H1 (cell line): ENCODE data around the gene STPG1. TPM values are rescaled to one million over a fixed set of nuclear protein-coding genes. Genes with fewer than 3 reads are reported as not detected.

Experiments
- CTCF ChIA-PET: fragments of 300-600 bp; sonication (Branson Sonifier 250); formaldehyde crosslinking; loops from one replicate; lab custom pipeline; 2021; ENCODE audit not compliant: partially characterized antibody; lab: Charles Lee
- POLR2A ChIA-PET: fragments of 300-600 bp; sonication (Branson Sonifier 250); formaldehyde crosslinking; loops from one replicate; lab custom pipeline; 2021; ENCODE audit warnings: inconsistent platforms; ENCODE audit not compliant: partially characterized antibody; lab: Charles Lee
- DNase-seq, 2 experiments: peaks; one replicate each; pipeline versions ENCODE4 v3.0.0 to v3.0.0-alpha.2; 2010 to 2022; ENCODE audit warnings: low spot score in 2 of 2, low read depth in 1 of 2, mixed read lengths in 1 of 2
- FAIRE-seq: peaks from 2 replicates; lab custom pipeline; 2011; peaks lifted over from hg19 to GRCh38; lab: Jason Lieb, UNC
- H2AFZ ChIP-seq: 2 replicates; pipeline ENCODE4 v1.8.1; 2012; ENCODE audit warnings: low read length, inconsistent platforms
- H2AK5ac ChIP-seq: 2 replicates; pipeline ENCODE4 v1.6.1; 2013; ENCODE audit warnings: low read depth, low read length
- H2BK120ac ChIP-seq: replicated peaks from 2 replicates; pipeline ENCODE3; 2013; ENCODE audit warnings: low read depth, low read length, inconsistent platforms
- H2BK12ac ChIP-seq: 2 replicates; pipeline ENCODE4 v1.6.1; 2013; ENCODE audit warnings: low read depth, low read length
- H2BK15ac ChIP-seq: 2 replicates; pipeline ENCODE4 v1.6.1; 2013; ENCODE audit warnings: low read length
- H2BK20ac ChIP-seq: 2 replicates; pipeline ENCODE4 v1.6.1; 2013; ENCODE audit warnings: low read length
- H2BK5ac ChIP-seq: 2 replicates; pipeline ENCODE4 v1.6.1; 2013; ENCODE audit warnings: low read depth, low read length
- H3K14ac ChIP-seq: 2 replicates; pipeline ENCODE4 v1.6.1; 2013; ENCODE audit warnings: inconsistent platforms; ENCODE audit not compliant: insufficient read length
- H3K18ac ChIP-seq: 2 replicates; pipeline ENCODE4 v1.6.1; 2013; ENCODE audit warnings: low read length; ENCODE audit errors: extremely low read depth
- H3K23ac ChIP-seq: 2 replicates; pipeline ENCODE4 v1.6.1; 2013; ENCODE audit warnings: inconsistent platforms; ENCODE audit not compliant: insufficient read length
- H3K23me2 ChIP-seq: 2 replicates; pipeline ENCODE4 v1.6.1; 2013; ENCODE audit warnings: low read depth, low read length
- H3K27ac ChIP-seq: 2 replicates; pipeline ENCODE4 v1.6.1; 2011; ENCODE audit warnings: low read depth, low read length, inconsistent platforms
- H3K27me3 ChIP-seq, 4 experiments: replicated peaks in 1 of 4; 1 replicate in 1 of 4; 2 replicates in 3 of 4; pipeline versions ENCODE4 v1.6.1 to v1.8.1; 2011 to 2013; ENCODE audit warnings: low read length in 3 of 4, mild to moderate bottlenecking in 3 of 4, inconsistent platforms in 2 of 4, mixed read lengths in 2 of 4, moderate library complexity in 1 of 4; ENCODE audit not compliant: control insufficient read depth in 3 of 4, insufficient read depth in 3 of 4; ENCODE audit errors: extremely low read depth in 1 of 4
- H3K36me3 ChIP-seq, 4 experiments: 2 replicates each; pipeline versions ENCODE4 v1.6.1 to v1.8.1; 2011 to 2013; ENCODE audit warnings: mild to moderate bottlenecking in 4 of 4, low read length in 3 of 4, moderate library complexity in 2 of 4, control low read depth in 1 of 4, inconsistent platforms in 1 of 4; ENCODE audit not compliant: insufficient read depth in 4 of 4, control insufficient read depth in 2 of 4
- H3K4ac ChIP-seq: replicated peaks from 2 replicates; pipeline ENCODE3; 2013; ENCODE audit warnings: low read length, low read depth, mixed read lengths, inconsistent platforms; ENCODE audit not compliant: insufficient read length
- H3K4me1 ChIP-seq, 4 experiments: replicated peaks in 1 of 4; 1 replicate in 1 of 4; 2 replicates in 3 of 4; pipeline versions ENCODE4 v1.6.1 to v1.8.1; 2011 to 2013; ENCODE audit warnings: low read length in 3 of 4, inconsistent platforms in 2 of 4, mixed read lengths in 1 of 4; ENCODE audit not compliant: insufficient read depth in 4 of 4, control insufficient read depth in 3 of 4
- H3K4me2 ChIP-seq, 2 experiments: 2 replicates each; pipeline versions ENCODE4 v1.6.1 to v1.8.1; 2011 to 2013; ENCODE audit warnings: low read depth in 2 of 2, low read length in 2 of 2, control low read depth in 1 of 2, inconsistent platforms in 1 of 2, mild to moderate bottlenecking in 1 of 2; ENCODE audit not compliant: insufficient read depth in 1 of 2
- H3K4me3 ChIP-seq, 4 experiments: fragments of 200-600, 300-600 bp in 1 of 4; sonication (generic), shearing (Covaris generic), sonication (Bioruptor Twin) in 1 of 4; 2 replicates each; pipeline versions ENCODE4 v1.5.1 to v1.8.1; 2011 to 2016; ENCODE audit warnings: low read length in 4 of 4, low read depth in 3 of 4, control low read depth in 2 of 4, inconsistent platforms in 2 of 4, mild to moderate bottlenecking in 2 of 4, mixed read lengths in 1 of 4, moderate library complexity in 1 of 4; ENCODE audit not compliant: insufficient read depth in 2 of 4; ENCODE audit errors: extremely low read depth in 1 of 4
- H3K56ac ChIP-seq: replicated peaks from 2 replicates; pipeline ENCODE3; 2013; ENCODE audit warnings: low read depth, mild to moderate bottlenecking, mixed read lengths, low read length, inconsistent platforms; ENCODE audit not compliant: insufficient read length
- H3K79me1 ChIP-seq: 2 replicates; pipeline ENCODE4 v1.6.1; 2013; ENCODE audit warnings: low read depth, low read length, control low read depth
- H3K79me2 ChIP-seq, 2 experiments: 2 replicates each; pipeline versions ENCODE4 v1.6.1 to v1.8.1; 2012 to 2013; ENCODE audit warnings: low read length in 2 of 2, mild to moderate bottlenecking in 2 of 2, inconsistent platforms in 1 of 2; ENCODE audit not compliant: insufficient read depth in 2 of 2, control insufficient read depth in 1 of 2
- H3K9ac ChIP-seq, 4 experiments: replicated peaks in 1 of 4; 1 replicate in 1 of 4; 2 replicates in 3 of 4; pipeline versions ENCODE4 v1.6.1 to v1.8.1; 2011 to 2013; ENCODE audit warnings: low read depth in 3 of 4, low read length in 3 of 4, control low read depth in 2 of 4, mild to moderate bottlenecking in 2 of 4, moderate library complexity in 2 of 4, inconsistent platforms in 1 of 4; ENCODE audit errors: extremely low read depth in 1 of 4
- H3K9me3 ChIP-seq, 2 experiments: 2 replicates each; pipeline versions ENCODE4 v1.6.1 to v1.8.1; 2012 to 2013; ENCODE audit warnings: mild to moderate bottlenecking in 2 of 2, moderate library complexity in 2 of 2, control low read depth in 1 of 2, inconsistent platforms in 1 of 2, low read depth in 1 of 2, low read length in 1 of 2, mixed read lengths in 1 of 2; ENCODE audit not compliant: insufficient read depth in 2 of 2
- H4K20me1 ChIP-seq, 2 experiments: replicated peaks in 1 of 2; 2 replicates each; pipeline versions ENCODE3 to v1.8.1; 2011 to 2013; ENCODE audit warnings: inconsistent platforms in 2 of 2, low read length in 2 of 2, mild to moderate bottlenecking in 1 of 2; ENCODE audit not compliant: insufficient read depth in 2 of 2, control insufficient read depth in 1 of 2
- H4K5ac ChIP-seq: 2 replicates; pipeline ENCODE4 v1.6.1; 2013; ENCODE audit warnings: low read length, low read depth, mixed read lengths, inconsistent platforms; ENCODE audit not compliant: insufficient read length
- H4K8ac ChIP-seq: 2 replicates; pipeline ENCODE4 v1.8.0; 2013; ENCODE audit warnings: mild to moderate bottlenecking, moderate library complexity, low read length, inconsistent platforms; ENCODE audit not compliant: insufficient read depth; ENCODE audit errors: extremely low read depth
- H4K91ac ChIP-seq: replicated peaks from 2 replicates; pipeline ENCODE3; 2013; ENCODE audit warnings: low read length, mixed read lengths, inconsistent platforms; ENCODE audit not compliant: insufficient read length
- BACH1 ChIP-seq: IDR thresholded peaks from 2 replicates; pipeline ENCODE4 v1.6.1; 2012; ENCODE audit warnings: low read length, improper control_type of control experiment
- BCL11A ChIP-seq, 2 experiments: IDR thresholded peaks; one replicate each; pipeline ENCODE4 v1.6.1; 2011; ENCODE audit warnings: low read depth in 2 of 2, low read length in 2 of 2, mild to moderate bottlenecking in 2 of 2
- CEBPB ChIP-seq: IDR thresholded peaks from 2 replicates; pipeline ENCODE4 v1.6.1; 2012; ENCODE audit warnings: low read depth, low read length
- EP300 ChIP-seq, 2 experiments: IDR thresholded peaks; 1 replicate in 1 of 2; 2 replicates in 1 of 2; pipeline ENCODE4 v1.6.1; 2011 to 2012; ENCODE audit warnings: low read depth in 2 of 2, low read length in 2 of 2, mild to moderate bottlenecking in 2 of 2, borderline replicate concordance in 1 of 2, inconsistent platforms in 1 of 2, moderate library complexity in 1 of 2
- KDM4A ChIP-seq: IDR thresholded peaks from one replicate; pipeline ENCODE4 v1.7.1; 2012; ENCODE audit warnings: low read depth, mild to moderate bottlenecking, moderate library complexity, low read length, inconsistent platforms; ENCODE audit not compliant: severe bottlenecking
- KDM5A ChIP-seq: fragments of 200-600 bp; IDR thresholded peaks from 2 replicates; pipeline ENCODE4 v1.7.1; 2012; ENCODE audit warnings: mild to moderate bottlenecking, low read length, inconsistent platforms, mixed read lengths
- MAX ChIP-seq: IDR thresholded peaks from 2 replicates; pipeline ENCODE4 v1.6.1; 2012; ENCODE audit warnings: inconsistent platforms
- POU5F1 ChIP-seq: IDR thresholded peaks from 2 replicates; pipeline ENCODE4 v1.6.1; 2011; ENCODE audit warnings: low read depth, mild to moderate bottlenecking, low read length, moderate library complexity
- SAP30 ChIP-seq: fragments of 300-600 bp; sonication (generic); IDR thresholded peaks from 2 replicates; pipeline ENCODE4 v1.7.1; 2012; ENCODE audit warnings: low read length, moderate library complexity, mild to moderate bottlenecking, inconsistent platforms; ENCODE audit not compliant: insufficient read depth, insufficient replicate concordance
- SIN3A ChIP-seq, 2 experiments: IDR thresholded peaks in 1 of 2; conservative IDR thresholded peaks in 1 of 2; 2 replicates each; pipeline ENCODE4 v1.6.1; 2011 to 2012; ENCODE audit warnings: low read length in 2 of 2, improper control_type of control experiment in 1 of 2, low read depth in 1 of 2, mild to moderate bottlenecking in 1 of 2
- TAF1 ChIP-seq: IDR thresholded peaks from 2 replicates; pipeline ENCODE4 v1.6.1; 2011; ENCODE audit warnings: mild to moderate bottlenecking, low read depth, low read length
- TAF7 ChIP-seq: optimal IDR thresholded peaks from 2 replicates; pipeline ENCODE3; 2011; ENCODE audit warnings: low read depth, mild to moderate bottlenecking, inconsistent platforms, low read length, moderate library complexity, borderline replicate concordance
- USF2 ChIP-seq: IDR thresholded peaks from 2 replicates; pipeline ENCODE4 v1.6.1; 2011; ENCODE audit warnings: low read length, improper control_type of control experiment
- WGBS, 2 experiments: shearing (Covaris generic) in 1 of 2; methylation state at CpG; one replicate each; pipeline versions ENCODE4 v1.1.6 to v1.1.7; 2013 to 2015; ENCODE audit warnings: low lambda C conversion rate in 2 of 2, mixed read lengths in 2 of 2, inconsistent platforms in 1 of 2, low coverage in 1 of 2, missing lambda C conversion rate in 1 of 2; ENCODE audit not compliant: insufficient replicate concordance in 2 of 2, insufficient coverage in 1 of 2, insufficient read length in 1 of 2; ENCODE audit errors: extremely low coverage in 1 of 2, missing lambda C conversion rate in 1 of 2; 5-methylcytosine and 5-hydroxymethylcytosine counted together
- polyA plus RNA-seq, 7 experiments: library from polyadenylated mRNA; depleted of rRNA in 3 of 7; stranded (reverse) in 5 of 7; unstranded in 2 of 7; fragments of >200 nt in 5 of 7; fragments of 200-250 nt in 2 of 7; gene quantifications; 1 replicate in 5 of 7; 2 replicates in 1 of 7; 4 replicates in 1 of 7; pipeline versions ENCODE4 v1.2.1 to v1.2.3, GENCODE V29; 2011 to 2013; ENCODE audit warnings: missing spikeins in 2 of 7, mixed read lengths in 2 of 7
- total RNA-seq: library from RNA; stranded (reverse); fragmentation: NEBNext Ultra II Directional; extraction: Animal tissue kit (Norgen Biotek cat#: 25700); gene quantifications from 2 replicates; pipeline ENCODE4 v1.2.1, GENCODE V29; 2021

STPG1 gene
- total and polyA plus RNA-seq, 2 of the 8 experiments (the other 6 are each of a cell fraction or from before 2014, with no cell fraction given): 10.3 to 11.2 TPM

- no peak overlapping the region for H2AK5ac ChIP-seq
- no peak for FAIRE-seq
- no peaks in the 10 kb centered on the region for H3K27me3 ChIP-seq
- H3K23me2 ChIP-seq: no peaks in the 10 kb centered on the region
- H4K20me1 ChIP-seq: no peaks in the 10 kb centered on the region
- no peak overlapping the region for H2BK12ac ChIP-seq
- no peak overlapping the region for H3K4ac ChIP-seq
- no peak overlapping the region for H4K8ac ChIP-seq
- no peak overlapping the region for H3K18ac ChIP-seq
- H3K14ac ChIP-seq: no peak overlapping the region
- no peak overlapping the region for H2AFZ ChIP-seq
- no peak overlapping the region for H4K5ac ChIP-seq
- no peak overlapping the region for H3K23ac ChIP-seq
- 88% methylated on average over 3 of the region's 3 CpGs; no CpG with 5 or more reads in 1 of the 2 experiments for WGBS, 2 experiments
- no peak overlapping the region for H4K91ac ChIP-seq
- no peak overlapping the region for H2BK20ac ChIP-seq
- ChIA-PET POLR2A (no interaction called here), CTCF (interaction anchor here (1.0 to 4.8 kb wide), 6 partner anchors 10 to 118 kb away, joined by 3 to 22 read pairs (median 4); partner anchors contain the start of gene NIPAL3)
- no peaks in the 10 kb centered on the region; a peak in 2 of 7 replicates for H3K4me1 ChIP-seq
- H3K4me3 ChIP-seq: no peak overlapping the region
- H2BK15ac ChIP-seq: no peak overlapping the region
- DNase-seq: no peak
- H2BK5ac ChIP-seq: no peak overlapping the region
- no peaks in the 10 kb centered on the region for H3K79me2 ChIP-seq
- H2BK120ac ChIP-seq: no peak overlapping the region
- H3K79me1 ChIP-seq: no peaks in the 10 kb centered on the region
- no peaks in the 10 kb centered on the region for H3K36me3 ChIP-seq
- H3K56ac ChIP-seq: no peak overlapping the region
- H3K9me3 ChIP-seq: no peaks in the 10 kb centered on the region
- H3K4me2 ChIP-seq: no peak overlapping the region
- H3K9ac ChIP-seq: no peak overlapping the region
- H3K27ac ChIP-seq: no peak overlapping the region
- no peak for TF ChIP-seq KDM4A
- no peak for TF ChIP-seq TAF7
- TF ChIP-seq BCL11A (IDR thresholded peaks at IDR 0.05; ENCODE audit: low read depth in 2 of 2, low read length in 2 of 2): no peak
- TF ChIP-seq MAX: no peak
- no peak for TF ChIP-seq POU5F1
- no peak for TF ChIP-seq USF2
- no peak for TF ChIP-seq CEBPB
- no peak for TF ChIP-seq BACH1
- no peak for TF ChIP-seq SAP30
- TF ChIP-seq KDM5A: no peak
- no peak for TF ChIP-seq EP300 (IDR thresholded peaks at IDR 0.05; ENCODE audit: borderline replicate concordance in 1 of 2, low read depth in 2 of 2, low read length in 2 of 2)
- TF ChIP-seq SIN3A (conservative IDR thresholded peaks at IDR 0.05 in 1 of 2, IDR thresholded peaks at IDR 0.05 in 1 of 2; ENCODE audit: low read depth in 1 of 2, low read length in 2 of 2): no peak
- TF ChIP-seq TAF1: no peak
These were observed 11.9 kb upstream of the STPG1 start for GRCh38 chr1:24425441-24425840.
